Kidney (tissue), 14 donors: Measurements from ENCODE around the gene KLRD1. TPM values are rescaled to one million over a fixed set of nuclear protein-coding genes. Genes with fewer than 3 reads are reported as not detected.
"Not testable (repeated sequence)": the region's sequence is repeated elsewhere in the genome, so short reads cannot be mapped to it uniquely, and the experiment has no call there.

ENCODE experiments used
- DNase-seq, 5 donors: peaks; one replicate each; pipeline ENCODE4 v3.0.0-alpha.2; 2013 to 2020
- FAIRE-seq: peaks from 2 replicates; lab custom pipeline; 2012; peaks lifted over from hg19 to GRCh38; lab: Jason Lieb, UNC
- H3K27ac ChIP-seq, 2 donors: one replicate each; pipeline ENCODE4 v1.7.0; 2013; ENCODE audit warnings: low read depth in 2 of 2, low read length in 2 of 2, inconsistent platforms in 1 of 2
- H3K27me3 ChIP-seq: one replicate; pipeline ENCODE4 v1.7.1; 2013; ENCODE audit warnings: low read length, inconsistent platforms; ENCODE audit not compliant: control insufficient read depth, insufficient read depth
- H3K36me3 ChIP-seq, 3 donors: one replicate each; pipeline versions ENCODE4 v1.7.0 to v1.7.1; 2013; ENCODE audit warnings: low read length in 3 of 3, control low read depth in 1 of 3, inconsistent platforms in 1 of 3; ENCODE audit not compliant: insufficient read depth in 3 of 3, control insufficient read depth in 2 of 3
- H3K4me1 ChIP-seq, 3 donors: one replicate each; pipeline versions ENCODE4 v1.7.0 to v1.7.1; 2013; ENCODE audit warnings: low read length in 3 of 3, inconsistent platforms in 1 of 3, low read depth in 1 of 3; ENCODE audit not compliant: control insufficient read depth in 2 of 3, insufficient read depth in 2 of 3
- H3K4me3 ChIP-seq, 3 donors: one replicate each; pipeline versions ENCODE4 v1.7.0 to v1.8.1; 2013; ENCODE audit warnings: low read length in 3 of 3, control low read depth in 1 of 3, inconsistent platforms in 1 of 3
- H3K9ac ChIP-seq, 3 donors: one replicate each; pipeline versions ENCODE4 v1.7.0 to v1.7.1; 2013; ENCODE audit warnings: low read length in 3 of 3, control low read depth in 1 of 3, inconsistent platforms in 1 of 3
- H3K9me3 ChIP-seq, 3 donors: one replicate each; pipeline versions ENCODE4 v1.7.0 to v1.7.1; 2013; ENCODE audit warnings: low read length in 3 of 3, control low read depth in 1 of 3, inconsistent platforms in 1 of 3; ENCODE audit not compliant: control insufficient read depth in 2 of 3, insufficient read depth in 1 of 3
- CTCF ChIP-seq: IDR thresholded peaks from 3 replicates; pipeline ENCODE4 v1.5.1; 2012; ENCODE audit warnings: mild to moderate bottlenecking, moderate library complexity, borderline replicate concordance; ENCODE audit not compliant: insufficient read depth; ENCODE audit errors: extremely low read depth
- intact Hi-C: fragments of 100-400 bp; cut with DNase I; formaldehyde crosslinking; loops from one replicate; pipeline ENCODE4 v1.11.1; 2022
- polyA plus RNA-seq: library from polyadenylated mRNA; stranded (reverse); fragments of 350-450 nt; fragmentation: Illumina TruSeq; extraction: RNeasy Lipid Tissue Mini Kit (QIAGEN cat#74804); gene quantifications from one replicate; pipeline ENCODE4 v1.2.3, GENCODE V29; 2014; ENCODE audit warnings: low read depth, low replicate concordance; ENCODE audit not compliant: insufficient read depth
- total RNA-seq: library from RNA; stranded (reverse); fragmentation: NEBNext Ultra II Directional; extraction: Animal tissue kit (Norgen Biotek cat#: 25700); gene quantifications from one replicate; pipeline ENCODE4 v1.2.1, GENCODE V29; 2021
- donor health status: control.
- donor health status: control.
- donor health status: control.
- donor health status: control.
- donor health status: control.
- donor health status: DM: yes; HTN: yes; CAD: no.
- donor health status: Normal renal cell carcinoma (clear cell type).

Gene KLRD1
- total and polyA plus RNA-seq, 2 donors from 2014 or later = 0.37 to 5.5 TPM

- Histone ChIP-seq H3K27ac (no peak overlapping the region), H3K4me3 (peak overlapping the region in 1 of 3 donors; percentile 14), H3K27me3 (no peaks in the 10 kb centered on the region), H3K9ac (no peak overlapping the region), H3K36me3 (no peaks in the 10 kb centered on the region), H3K4me1 (peaks cover 5 to 13% (median 9%) of the 10 kb centered on the region in 3 donors), H3K9me3 (no peaks in the 10 kb centered on the region)
- FAIRE-seq (no peak), DNase-seq (peak in 1 of 5 donors; percentile 29)
- intact Hi-C loops = no loop called here
- no peak for TF ChIP-seq CTCF
Measured at GRCh38 chr12:10368206-10369171, 60.8 kb downstream of the KLRD1 start.

GRCh38 chr12:10369557-10370415 lies 62.1 kb downstream of the KLRD1 start:
- no peak overlapping the region for H3K4me3 ChIP-seq
- H3K4me1 ChIP-seq = peaks cover 5 to 13% (median 9%) of the 10 kb centered on the region in 3 donors
- intact Hi-C loops = no loop called here
- no peaks in the 10 kb centered on the region for H3K27me3 ChIP-seq
- no peak for TF ChIP-seq CTCF
- H3K9me3 ChIP-seq = no peaks in the 10 kb centered on the region
- H3K36me3 ChIP-seq = no peaks in the 10 kb centered on the region
- H3K27ac ChIP-seq = no peak overlapping the region
- DNase-seq (no peak), FAIRE-seq (no peak)
- no peak overlapping the region for H3K9ac ChIP-seq

GRCh38 chr12:10371893-10372535 lies 64.3 kb downstream of the KLRD1 start:
- H3K27me3 ChIP-seq, intact Hi-C loops, H3K36me3 ChIP-seq, DNase-seq, H3K4me3 ChIP-seq, H3K4me1 ChIP-seq, H3K27ac ChIP-seq, FAIRE-seq, H3K9me3 ChIP-seq, H3K9ac ChIP-seq: not testable (repeated sequence)
